Adrenal gland (tissue), 12 donors: Measurements from ENCODE around the gene APRT. TPM values are rescaled to one million over a fixed set of nuclear protein-coding genes. Genes with fewer than 3 reads are reported as not detected.

ENCODE experiments used
- DNase-seq, 7 donors: peaks; one replicate each; pipeline ENCODE4 v3.0.0-alpha.2; 2019 to 2020
- H3K27ac ChIP-seq, 5 donors: fragments of 200-600 bp; sonication (generic) in 4 of 5; 1 replicate in 3 of 5; 2 replicates in 2 of 5; pipeline versions ENCODE4 v1.5.1 to v1.8.0; 2016 to 2020; ENCODE audit warnings: mild to moderate bottlenecking in 1 of 5
- H3K27me3 ChIP-seq: fragments of 200-600 bp; 2 replicates; pipeline ENCODE4 v1.8.0; 2021
- H3K36me3 ChIP-seq, 2 donors: fragments of 200-600 bp; replicated peaks in 1 of 2; 1 replicate in 1 of 2; 2 replicates in 1 of 2; pipeline versions ENCODE4 v1.5.1 to v1.8.0; 2018 to 2022
- H3K4me1 ChIP-seq, 2 donors: fragments of 200-600 bp; replicated peaks in 1 of 2; 1 replicate in 1 of 2; 2 replicates in 1 of 2; pipeline versions ENCODE4 v1.5.1 to v1.8.0; 2018 to 2021
- H3K4me3 ChIP-seq, 4 donors: fragments of 200-600 bp; sonication (generic) in 3 of 4; one replicate each; pipeline ENCODE4 v1.5.1; 2016 to 2018
- H3K9me3 ChIP-seq, 3 donors: fragments of 200-600 bp; sonication (generic) in 1 of 3; replicated peaks in 1 of 3; 1 replicate in 2 of 3; 2 replicates in 1 of 3; pipeline versions ENCODE4 v1.5.1 to v1.8.0; 2016 to 2021
- POLR2A ChIP-seq, 2 donors: fragments of 450-650 bp; IDR thresholded peaks; one replicate each; pipeline ENCODE4 v1.6.1; 2017; ENCODE audit warnings: antibody characterized with exemption in 2 of 2, mild to moderate bottlenecking in 2 of 2, moderate library complexity in 1 of 2
- WGBS, 4 donors: extraction: QIAGEN DNeasy Blood & Tissue Kit in 2 of 4; methylation state at CpG; one replicate each; pipeline versions ENCODE4 v1.1.5 to v1.1.7; 2013 to 2017; 5-methylcytosine and 5-hydroxymethylcytosine counted together
- intact Hi-C, 2 donors: fragments of 100-400 bp; cut with DNase I; formaldehyde crosslinking; loops; one replicate each; pipeline versions ENCODE4 v1.14.1 to v1.15.0; 2022 to 2023
- polyA plus RNA-seq, 3 donors: library from polyadenylated mRNA; stranded (reverse); fragments of 200-250 nt in 2 of 3; fragments of 350-450 nt in 1 of 3; fragmentation: Illumina TruSeq in 1 of 3; extraction: RNeasy Lipid Tissue Mini Kit (QIAGEN cat#74804) in 1 of 3; gene quantifications; one replicate each; pipeline ENCODE4 v1.2.3, GENCODE V29; 2013 to 2014
- total RNA-seq, 9 donors: library from RNA; depleted of rRNA in 4 of 9; stranded (reverse); fragments of >200 nt in 4 of 9; fragments of 120-200 nt in 1 of 9; fragmentation: NEBNext Ultra II Directional in 1 of 9; extraction: Animal tissue kit (Norgen Biotek cat#: 25700) in 1 of 9; gene quantifications; one replicate each; pipeline versions ENCODE4 v1.1.0 to v1.2.4, GENCODE V29; 2013 to 2023
- TF ChIP-seq, protein P1 (sequence below), 6 experiments: fragments of 450-650 bp in 4 of 6; fragments of 200-600 bp in 2 of 6; sonication (generic) in 1 of 6; IDR thresholded peaks; 1 replicate in 5 of 6; 2 replicates in 1 of 6; pipeline versions ENCODE4 v1.5.1 to v1.8.0; 2016 to 2021; ENCODE audit warnings: antibody characterized with exemption in 6 of 6, mild to moderate bottlenecking in 2 of 6, moderate library complexity in 1 of 6
- donor health status: healthy with polysubstance abuse.
- donor health status: Bipolar disorder and iron deficiency.
- donor health status: DM: yes; HTN: yes; CAD: no.
- donor health status: DM: no; HTN: no; CAD: no.
- donor health status: DM: no; HTN: no; CAD: no.
- donor health status: DM: yes; HTN: yes; CAD: no.

The APRT gene
- total and polyA plus RNA-seq, 12 donors: 116 to 297 (median 181) TPM

DNA sequence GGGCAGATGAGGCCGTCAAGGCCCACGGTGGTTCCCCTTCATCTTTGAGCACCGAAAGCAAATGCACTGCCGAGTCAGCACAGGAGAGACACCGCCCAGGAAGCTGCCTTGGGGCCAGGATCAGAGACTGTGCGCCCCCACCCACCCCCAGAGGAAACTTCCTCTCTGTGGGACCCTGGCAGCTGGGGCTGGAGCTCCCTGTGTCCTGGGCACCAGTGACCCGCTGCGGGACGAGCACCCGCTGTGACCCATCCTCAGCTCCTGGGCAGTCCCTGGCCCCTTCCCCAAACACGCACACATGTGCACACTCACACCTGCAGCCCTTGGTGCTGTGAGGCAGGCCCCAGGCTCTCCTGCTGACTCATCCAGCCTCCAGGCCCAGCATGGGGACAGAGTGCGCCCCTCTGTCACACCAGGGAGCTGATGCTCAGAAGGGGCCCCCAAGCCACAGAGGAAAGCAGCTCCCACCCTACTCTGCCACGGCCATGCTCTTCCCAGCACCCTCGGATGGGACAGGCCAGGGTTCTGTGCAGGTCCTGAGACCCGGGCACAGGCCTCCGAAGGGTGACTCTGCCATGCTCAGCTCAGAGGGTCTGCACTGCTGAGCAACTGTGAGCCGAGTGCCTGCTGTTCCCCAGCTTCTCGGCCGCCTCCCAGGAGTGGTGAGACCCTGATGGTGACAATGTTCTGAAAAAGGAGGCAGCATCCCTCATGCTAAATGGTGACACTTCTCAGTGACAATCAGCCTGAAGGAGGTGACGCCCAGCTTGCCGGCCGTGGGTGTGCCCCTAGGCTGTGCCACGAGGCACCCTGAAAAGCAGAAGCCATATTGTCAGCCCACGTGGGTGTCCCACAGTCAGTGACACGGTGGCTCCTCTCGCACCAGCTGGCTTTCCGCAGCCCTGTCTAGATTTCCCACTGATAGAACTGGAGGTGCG is 30.3 kb downstream of the APRT start:
- H3K9me3 ChIP-seq: no peaks in the 10 kb centered on the region
- no peak overlapping the region for H3K4me3 ChIP-seq
- no peaks in the 10 kb centered on the region for H3K27me3 ChIP-seq
- TF ChIP-seq POLR2A (IDR thresholded peaks at IDR 0.05): no peak
- TF ChIP-seq, protein P1, sequence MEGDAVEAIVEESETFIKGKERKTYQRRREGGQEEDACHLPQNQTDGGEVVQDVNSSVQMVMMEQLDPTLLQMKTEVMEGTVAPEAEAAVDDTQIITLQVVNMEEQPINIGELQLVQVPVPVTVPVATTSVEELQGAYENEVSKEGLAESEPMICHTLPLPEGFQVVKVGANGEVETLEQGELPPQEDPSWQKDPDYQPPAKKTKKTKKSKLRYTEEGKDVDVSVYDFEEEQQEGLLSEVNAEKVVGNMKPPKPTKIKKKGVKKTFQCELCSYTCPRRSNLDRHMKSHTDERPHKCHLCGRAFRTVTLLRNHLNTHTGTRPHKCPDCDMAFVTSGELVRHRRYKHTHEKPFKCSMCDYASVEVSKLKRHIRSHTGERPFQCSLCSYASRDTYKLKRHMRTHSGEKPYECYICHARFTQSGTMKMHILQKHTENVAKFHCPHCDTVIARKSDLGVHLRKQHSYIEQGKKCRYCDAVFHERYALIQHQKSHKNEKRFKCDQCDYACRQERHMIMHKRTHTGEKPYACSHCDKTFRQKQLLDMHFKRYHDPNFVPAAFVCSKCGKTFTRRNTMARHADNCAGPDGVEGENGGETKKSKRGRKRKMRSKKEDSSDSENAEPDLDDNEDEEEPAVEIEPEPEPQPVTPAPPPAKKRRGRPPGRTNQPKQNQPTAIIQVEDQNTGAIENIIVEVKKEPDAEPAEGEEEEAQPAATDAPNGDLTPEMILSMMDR (IDR thresholded peaks at IDR 0.05): no peak
- WGBS, 4 donors: 65 to 76% (median 69%) methylated on average over 16 to 28 of the region's 28 CpGs
- H3K4me1 ChIP-seq: peaks cover 10 to 49% of the 10 kb centered on the region in 2 donors
- no peak for DNase-seq
- H3K36me3 ChIP-seq: no peaks in the 10 kb centered on the region
- intact Hi-C loops: no loop called here
- peak overlapping the region in 1 of 5 donors; percentile 68 for H3K27ac ChIP-seq

DNA sequence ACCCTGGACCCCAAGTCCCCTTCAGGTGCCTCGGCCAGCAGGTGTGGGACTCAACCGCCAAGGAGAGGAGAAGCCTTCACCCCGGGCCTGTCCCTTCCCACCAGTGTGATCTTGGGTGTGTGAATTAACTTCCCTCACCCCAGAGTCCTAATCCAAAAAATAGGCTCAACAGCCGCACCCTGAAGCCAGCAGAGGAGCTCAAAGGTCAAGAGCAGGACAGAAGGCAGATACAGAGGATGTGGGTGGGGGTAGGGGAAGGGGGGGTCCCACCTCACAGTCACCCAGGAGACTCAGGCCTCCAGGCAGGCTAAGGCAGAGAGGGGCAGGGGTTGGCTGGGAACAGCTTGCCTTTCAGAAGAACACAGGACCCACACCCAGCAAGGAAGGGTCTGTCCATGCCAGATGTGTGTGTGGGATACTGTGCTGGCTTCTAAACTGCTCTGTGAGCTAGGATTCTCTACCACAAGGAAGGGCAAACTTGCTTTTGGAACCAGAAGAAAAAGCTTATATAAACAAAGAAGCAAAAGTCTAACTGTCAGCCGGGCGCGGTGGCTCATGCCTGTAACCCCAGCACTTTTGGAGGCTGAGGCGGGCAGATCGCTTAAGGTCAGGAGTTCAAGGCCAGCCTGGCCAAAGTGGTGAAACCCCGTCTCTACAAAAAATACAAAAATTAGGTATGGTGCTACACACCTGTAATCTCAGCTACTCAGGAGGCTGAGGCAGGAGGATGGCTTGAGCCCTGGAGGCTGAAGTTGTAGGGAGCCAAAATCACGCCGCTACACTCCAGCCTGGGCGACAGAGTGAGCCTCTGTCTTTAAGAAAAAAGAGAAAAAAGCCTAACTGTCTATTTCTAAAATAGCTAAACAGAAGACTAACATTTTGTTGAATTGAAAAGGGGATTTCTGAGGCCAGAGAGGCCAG is 31.3 kb downstream of the APRT start:
- intact Hi-C loops: no loop called here
- TF ChIP-seq, protein P1 (IDR thresholded peaks at IDR 0.05): no peak
- TF ChIP-seq POLR2A (IDR thresholded peaks at IDR 0.05): no peak
- Histone ChIP-seq H3K4me3 (no peak overlapping the region), H3K27me3 (no peaks in the 10 kb centered on the region), H3K9me3 (no peaks in the 10 kb centered on the region), H3K27ac (peak overlapping the region in 1 of 5 donors; percentile 68), H3K4me1 (peaks cover 10 to 49% of the 10 kb centered on the region in 2 donors), H3K36me3 (no peaks in the 10 kb centered on the region)
- 71 to 80% (median 78%) methylated on average over 9 to 13 of the region's 13 CpGs for WGBS, 4 donors
- no peak for DNase-seq

DNA sequence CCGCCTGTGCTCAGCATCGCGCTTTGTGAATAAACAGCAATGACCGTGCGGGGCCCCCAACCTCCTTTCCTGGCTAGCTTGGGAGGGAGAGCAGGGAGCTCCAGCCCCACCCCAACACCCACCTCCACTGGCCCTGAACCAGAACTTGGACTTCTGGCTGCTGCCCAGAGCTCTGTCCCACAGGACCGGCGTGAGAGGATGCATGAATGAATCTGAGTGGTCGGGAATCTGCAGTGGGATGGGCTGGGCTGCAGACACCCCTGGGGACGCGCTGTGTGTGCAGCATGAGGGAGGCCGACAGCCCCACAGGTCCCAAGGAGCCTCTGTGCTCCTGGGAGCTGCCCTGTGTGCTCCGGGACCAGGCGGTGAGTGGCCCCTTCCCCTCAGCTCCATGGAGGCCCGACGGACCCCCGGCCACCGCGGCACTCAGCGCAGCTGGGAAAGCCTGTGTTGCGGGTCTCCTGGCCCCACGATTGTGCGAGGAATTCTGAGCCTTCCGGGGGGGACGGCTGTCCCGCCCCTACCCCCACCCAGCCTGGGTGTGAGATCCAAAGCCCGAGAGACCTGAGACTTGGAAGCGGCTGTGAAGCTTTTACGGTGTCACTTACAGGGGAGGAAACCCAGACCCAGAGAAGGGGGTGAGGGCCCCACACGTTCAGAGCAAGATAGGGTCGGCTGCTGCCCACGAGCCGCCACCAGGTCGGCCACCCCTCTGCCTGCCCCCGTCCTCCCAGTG is 32.2 kb downstream of the APRT start:
- H3K9me3 ChIP-seq: no peaks in the 10 kb centered on the region
- H3K4me1 ChIP-seq: peaks cover 10 to 49% of the 10 kb centered on the region in 2 donors
- peak overlapping the region in 1 of 5 donors; percentile 68 for H3K27ac ChIP-seq
- no peak for TF ChIP-seq POLR2A (IDR thresholded peaks at IDR 0.05)
- TF ChIP-seq, protein P1 (IDR thresholded peaks at IDR 0.05): no peak
- no peak for DNase-seq
- 69 to 76% (median 74%) methylated on average over 11 to 34 of the region's 34 CpGs for whole genome bisulfite sequencing, 4 donors
- no peaks in the 10 kb centered on the region for H3K27me3 ChIP-seq
- intact Hi-C loops: no loop called here
- no peaks in the 10 kb centered on the region for H3K36me3 ChIP-seq
- no peak overlapping the region for H3K4me3 ChIP-seq
